ENCODE data around the gene CLEC4C.
"Not testable (repeated sequence)": the region's sequence is repeated elsewhere in the genome, so short reads cannot be mapped to it uniquely, and the experiment has no call there.

Gene CLEC4C, protein sequence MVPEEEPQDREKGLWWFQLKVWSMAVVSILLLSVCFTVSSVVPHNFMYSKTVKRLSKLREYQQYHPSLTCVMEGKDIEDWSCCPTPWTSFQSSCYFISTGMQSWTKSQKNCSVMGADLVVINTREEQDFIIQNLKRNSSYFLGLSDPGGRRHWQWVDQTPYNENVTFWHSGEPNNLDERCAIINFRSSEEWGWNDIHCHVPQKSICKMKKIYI

DNA sequence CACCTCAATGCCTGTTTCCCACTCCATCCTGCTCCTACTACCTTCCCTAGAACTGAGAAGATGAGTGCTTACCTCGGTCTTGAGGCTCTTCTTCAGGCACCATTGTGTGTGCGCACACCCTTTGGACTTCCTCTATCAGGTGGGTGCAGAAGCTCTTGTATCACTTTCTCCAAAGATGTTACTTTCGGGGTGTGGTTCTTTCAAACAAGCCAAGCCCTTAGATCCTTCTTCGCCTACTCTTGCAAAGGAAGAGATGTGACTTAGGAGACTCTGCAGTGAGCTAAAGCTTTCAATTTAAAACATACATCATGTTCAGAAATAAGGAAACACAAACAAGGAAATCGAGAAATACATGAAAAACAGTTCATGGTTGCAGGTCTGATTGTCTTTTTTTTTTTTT is at the start of gene CLEC4C:
Gene CLEC4C (minus strand): TSS at position 130 of the 400 bp plus-strand sequence. CDS start 27 bp downstream, at position 103.
- no peak for DNase-seq (ENCODE audit: low read depth)

DNA sequence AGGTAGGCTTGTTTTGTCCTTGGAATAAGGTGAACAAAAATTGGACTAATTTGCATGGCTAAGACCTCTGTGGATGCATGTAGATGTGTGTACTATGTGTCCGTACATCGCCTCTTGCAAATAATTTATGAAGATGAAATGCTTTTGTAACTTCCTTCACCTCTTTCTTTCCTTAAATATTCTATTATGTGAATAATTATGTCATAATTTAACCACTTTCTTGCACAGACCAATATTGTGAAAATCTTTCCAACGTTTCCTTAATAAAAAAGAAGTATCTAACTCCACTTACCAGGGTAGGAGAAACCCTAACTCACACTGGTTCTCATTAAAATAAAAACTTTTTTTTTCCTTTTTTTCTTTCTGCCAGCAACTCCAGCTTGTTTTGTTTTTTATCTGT is 46.0 kb upstream of the CLEC4C start:
- TF ChIP-seq CTCF (conservative IDR thresholded peaks at IDR 0.05; ENCODE audit: control insufficient read depth, insufficient read depth, low read depth, low read length): no peak
- no peak overlapping the region for H3K4me3 ChIP-seq (ENCODE audit: control insufficient read depth, low read depth, low read length)
- no peak for DNase-seq (ENCODE audit: low read depth)

More for the DNA sequence above, at the start of gene CLEC4C:
- no peak for TF ChIP-seq CTCF (conservative IDR thresholded peaks at IDR 0.05; ENCODE audit: control insufficient read depth, insufficient read depth, low read depth, low read length)
- no peak within 1 kb of the TSS for H3K4me3 ChIP-seq (ENCODE audit: control insufficient read depth, low read depth, low read length)

DNA sequence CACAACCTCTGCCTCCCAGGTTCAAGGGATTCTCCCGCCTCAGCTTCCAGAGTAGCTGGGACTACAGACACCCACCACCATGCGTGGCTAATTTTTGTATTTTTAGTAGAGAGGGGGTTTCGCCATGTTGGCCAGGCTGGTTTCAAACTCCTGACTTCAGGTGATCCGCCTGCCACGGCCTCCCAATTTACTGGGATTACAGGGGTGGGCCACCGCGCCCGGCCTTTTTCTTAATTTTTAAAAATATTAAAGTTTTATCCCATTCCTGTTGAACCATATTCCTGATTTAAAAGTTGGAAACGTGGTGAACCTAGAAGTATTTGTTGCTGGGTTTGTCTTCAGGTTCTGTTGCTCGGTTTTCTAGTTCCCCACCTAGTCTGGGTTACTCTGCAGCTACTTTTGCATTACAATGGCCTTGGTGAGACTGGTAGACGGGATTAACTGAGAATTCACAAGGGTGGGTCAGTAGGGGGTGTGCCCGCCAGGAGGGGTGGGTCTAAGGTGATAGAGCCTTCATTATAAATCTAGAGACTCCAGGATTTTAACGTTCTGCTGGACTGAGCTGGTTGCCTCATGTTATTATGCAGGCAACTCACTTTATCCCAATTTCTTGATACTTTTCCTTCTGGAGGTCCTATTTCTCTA is 41.8 kb upstream of the CLEC4C start, which contains the start of gene NANOG:
Gene NANOG (plus strand): TSS at position 519 of the 645 bp plus-strand sequence. CDS start 213 bp downstream, outside the sequence.
- not testable (repeated sequence) for DNase-seq (ENCODE audit: low read depth); H3K4me3 ChIP-seq (ENCODE audit: control insufficient read depth, low read depth, low read length)

DNA sequence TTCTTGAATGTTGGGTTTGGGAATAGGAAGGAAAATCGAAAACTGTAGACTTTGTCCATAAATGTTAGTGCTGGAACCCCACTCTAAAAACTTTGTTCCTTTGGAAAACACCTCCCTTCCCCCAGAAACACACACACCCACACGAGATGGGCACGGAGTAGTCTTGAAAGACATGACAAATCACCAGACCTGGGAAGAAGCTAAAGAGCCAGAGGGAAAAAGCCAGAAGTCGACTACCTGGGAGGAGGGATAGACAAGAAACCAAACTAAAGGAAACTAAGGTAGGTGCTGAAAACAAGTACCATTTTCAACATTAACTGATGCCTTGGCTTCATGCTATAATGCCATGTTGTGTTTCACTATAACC is 41.1 kb upstream of the CLEC4C start:
- TF ChIP-seq CTCF (conservative IDR thresholded peaks at IDR 0.05; ENCODE audit: control insufficient read depth, insufficient read depth, low read depth, low read length): no peak
- DNase-seq (ENCODE audit: low read depth): no peak
- no peak overlapping the region for H3K4me3 ChIP-seq (ENCODE audit: control insufficient read depth, low read depth, low read length)

DNA sequence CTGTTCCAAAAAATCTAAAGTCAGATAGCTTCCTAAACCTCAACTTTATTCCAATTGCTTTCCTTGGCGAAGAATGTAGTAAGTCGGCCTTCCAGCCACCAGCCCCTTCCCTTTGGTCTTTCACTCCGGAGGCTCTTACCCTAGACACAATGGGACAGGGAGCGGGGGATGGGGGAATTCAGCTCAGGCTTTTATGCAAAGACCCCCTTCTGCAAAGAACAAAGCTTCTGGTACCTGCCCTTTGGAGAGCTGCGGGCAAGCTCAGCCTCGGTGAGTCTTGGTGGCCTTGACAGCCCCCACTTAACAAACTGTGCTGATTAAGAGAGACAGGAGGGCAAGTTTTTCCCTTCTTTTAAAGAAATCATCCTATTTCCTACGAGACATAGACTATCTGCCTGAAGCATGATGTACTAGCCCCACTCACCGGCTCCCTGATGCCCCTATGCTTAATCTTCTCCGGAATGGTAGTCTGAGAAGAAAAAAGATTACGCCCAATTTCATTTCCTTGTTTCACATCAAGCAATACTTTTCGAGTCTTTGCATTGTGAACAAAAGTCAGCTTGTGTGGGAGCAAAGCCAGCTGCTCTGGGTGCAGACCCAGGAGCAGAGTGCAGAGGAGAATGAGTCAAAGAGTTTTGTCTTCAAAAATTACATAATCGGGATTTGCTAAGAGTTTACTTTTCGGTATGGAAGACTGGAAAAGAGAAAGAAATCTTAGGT is 40.6 kb upstream of the CLEC4C start:
- no peak overlapping the region for H3K4me3 ChIP-seq (ENCODE audit: control insufficient read depth, low read depth, low read length)
- peak; percentile 28 for DNase-seq (ENCODE audit: low read depth)
- TF ChIP-seq CTCF (conservative IDR thresholded peaks at IDR 0.05; ENCODE audit: control insufficient read depth, insufficient read depth, low read depth, low read length): no peak

- no peak for TF ChIP-seq CTCF (conservative IDR thresholded peaks at IDR 0.05; ENCODE audit: control insufficient read depth, insufficient read depth, low read depth, low read length)
- DNase-seq (ENCODE audit: low read depth): no peak
- no peak overlapping the region for H3K4me3 ChIP-seq (ENCODE audit: control insufficient read depth, low read depth, low read length)
Observed at GRCh38 chr12:7784701-7785100, 37.5 kb upstream of the CLEC4C start.

DNA sequence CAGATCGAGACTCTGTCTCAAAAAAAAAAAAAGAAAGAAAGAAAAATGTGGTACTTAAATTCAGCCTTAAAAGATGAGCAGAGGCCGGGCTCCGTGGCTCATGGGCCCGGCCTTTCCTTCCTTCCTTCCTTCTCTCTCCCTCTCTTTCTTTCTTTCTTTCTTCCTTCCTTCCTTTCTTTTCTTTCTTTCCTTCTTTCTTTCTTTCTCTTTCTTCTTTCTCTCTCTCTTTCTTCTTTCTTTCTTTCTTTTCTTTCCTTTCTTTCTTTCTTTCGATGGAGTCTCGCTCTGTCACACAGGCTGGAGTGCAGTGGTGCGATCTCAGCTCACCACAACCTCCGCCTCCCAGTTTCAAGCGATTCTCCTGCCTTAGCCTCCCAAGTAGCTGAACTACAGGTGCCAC is 36.3 kb upstream of the CLEC4C start:
- DNase-seq (ENCODE audit: low read depth); H3K4me3 ChIP-seq (ENCODE audit: control insufficient read depth, low read depth, low read length): not testable (repeated sequence)
